HG02763 (cell line): Measurements from ENCODE around the gene ATCAY.

Experiments used
- ATAC-seq: cut with Tn5 transposase; IDR thresholded peaks from one replicate; pipeline ENCODE4 v1.9.1; 2021; ENCODE audit warnings: mild to moderate bottlenecking, moderate library complexity; ENCODE audit not compliant: unreplicated experiment

ATCAY gene

DNA sequence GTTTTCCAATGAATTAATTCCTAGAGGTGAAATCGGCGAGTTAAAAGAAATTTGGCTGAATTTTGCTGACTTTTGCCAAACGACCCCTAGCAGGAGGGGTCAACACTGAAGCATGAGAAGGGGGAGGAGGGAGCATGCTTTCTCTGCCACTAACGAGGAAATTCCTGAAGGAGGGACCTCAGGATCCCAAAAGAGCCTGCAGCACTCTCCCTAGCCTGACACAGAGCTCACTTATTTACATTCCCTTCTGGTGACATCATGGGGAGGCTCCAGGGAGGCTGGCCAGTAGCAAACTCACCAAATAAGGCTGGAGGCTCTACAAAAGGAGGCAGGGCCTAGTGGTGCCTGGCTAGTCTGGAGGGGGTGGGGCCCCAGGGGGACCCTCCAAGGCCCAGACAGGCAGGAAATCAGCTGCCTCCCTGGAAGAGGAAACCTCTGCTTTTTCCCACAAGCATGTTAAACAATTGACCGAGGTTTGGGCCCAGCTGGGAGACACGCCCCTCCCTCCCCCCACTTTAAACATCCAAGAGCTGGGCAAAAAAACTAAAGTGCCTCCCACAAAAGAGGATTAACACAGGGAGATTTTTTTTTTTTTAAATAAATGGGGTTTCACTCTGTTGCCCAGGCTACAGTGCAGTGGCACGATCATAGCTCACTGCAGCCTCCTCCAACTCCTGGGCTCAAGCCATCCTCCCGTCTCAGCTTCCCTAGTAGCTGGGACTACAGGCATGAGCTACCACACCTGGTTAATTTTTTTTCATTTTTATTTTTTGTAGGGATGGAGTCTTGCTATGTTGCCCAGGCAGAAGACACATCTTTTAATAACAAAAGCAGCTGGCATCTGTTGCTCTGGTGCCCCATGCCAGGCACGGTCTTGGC, 88.3 kb downstream of the ATCAY start:
- no peak for ATAC-seq

GRCh38 chr19:3969435-3970312, 89.2 kb downstream of the ATCAY start:
- ATAC-seq: no peak

DNA sequence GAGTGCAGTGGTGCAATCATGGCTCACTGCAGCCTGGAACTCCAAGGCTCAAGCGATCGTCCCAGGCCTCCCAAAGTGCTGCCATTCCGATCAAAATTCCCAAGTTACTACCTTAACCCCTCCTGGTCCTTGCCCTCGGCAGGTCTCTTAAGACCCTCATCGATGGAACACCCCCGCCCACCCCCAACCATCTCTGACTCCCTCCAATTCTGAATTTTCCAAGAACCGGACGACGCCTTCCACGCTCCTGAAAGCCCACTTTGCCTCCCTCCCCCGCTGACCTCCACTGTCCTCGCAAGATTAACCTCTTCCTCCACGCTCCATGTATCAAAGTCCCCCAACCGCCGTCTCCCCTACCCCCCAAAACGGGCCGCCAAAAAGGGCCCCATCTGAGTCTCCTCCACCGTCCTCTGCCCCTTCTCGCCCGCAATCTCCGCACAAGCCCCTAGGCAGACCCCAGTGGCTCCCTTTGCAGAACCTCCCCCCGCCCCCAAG, 89.9 kb downstream of the ATCAY start:
- ATAC-seq: no peak

- ATAC-seq: peak; percentile 94
Observed at GRCh38 chr19:3970808-3971598, 90.5 kb downstream of the ATCAY start, which contains the start of gene DAPK3. DAPK3 (minus strand) TSS chr19:3971099; CDS start chr19:3969735, 1,364 bp downstream.

- ATAC-seq: no peak
Observed at GRCh38 chr19:3975144-3975543, 94.7 kb downstream of the ATCAY start.

- no peak for ATAC-seq
Observed at GRCh38 chr19:3975637-3976087, 95.2 kb downstream of the ATCAY start.

GRCh38 chr19:3976495-3977241, 96.2 kb downstream of the ATCAY start:
- ATAC-seq: no peak
